GM12801 (cell line): ENCODE results near the gene NRP1.

Experiments
- CTCF ChIP-seq: IDR thresholded peaks from one replicate; pipeline ENCODE4 v1.5.1; 2011; ENCODE audit warnings: control low read depth; ENCODE audit not compliant: insufficient read length; ENCODE audit errors: extremely low read depth

NRP1 gene

DNA sequence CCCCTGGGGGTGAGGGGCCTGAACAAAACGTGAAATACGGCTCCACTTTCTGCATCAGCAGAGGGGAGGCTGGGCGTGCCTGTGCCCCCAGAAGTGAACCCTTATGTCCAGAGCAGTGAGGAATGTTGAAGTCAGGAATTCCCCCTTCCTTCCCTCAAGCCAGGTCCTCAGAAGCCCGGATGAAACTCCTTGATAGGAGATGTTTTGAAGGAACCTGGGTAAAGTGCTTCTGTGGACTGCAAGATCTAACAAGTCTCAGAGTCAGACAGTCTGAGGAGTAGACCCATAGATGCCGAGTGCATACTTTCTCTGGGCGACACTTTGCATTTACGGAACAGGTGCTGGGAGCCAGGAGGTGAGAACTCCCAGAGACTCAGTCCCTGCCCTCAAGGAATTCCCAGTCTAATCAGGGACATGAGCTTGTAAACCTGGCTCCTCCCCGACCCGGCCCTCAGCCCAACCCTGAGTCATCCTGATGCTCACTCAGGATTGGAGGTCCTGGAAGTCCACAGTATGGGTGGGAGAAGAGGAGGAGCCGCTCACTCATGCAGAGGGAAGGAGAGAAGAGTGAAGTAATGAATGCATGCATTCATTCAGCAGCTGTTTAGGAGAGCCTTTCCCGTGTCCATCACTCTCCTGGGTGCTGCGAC is 197.0 kb downstream of the NRP1 start:
- no peak for TF ChIP-seq CTCF

GRCh38 chr10:33136781-33137180 is 197.7 kb downstream of the NRP1 start:
- TF ChIP-seq CTCF: no peak

GRCh38 chr10:33136271-33136670 is 198.2 kb downstream of the NRP1 start:
- no peak for TF ChIP-seq CTCF

DNA sequence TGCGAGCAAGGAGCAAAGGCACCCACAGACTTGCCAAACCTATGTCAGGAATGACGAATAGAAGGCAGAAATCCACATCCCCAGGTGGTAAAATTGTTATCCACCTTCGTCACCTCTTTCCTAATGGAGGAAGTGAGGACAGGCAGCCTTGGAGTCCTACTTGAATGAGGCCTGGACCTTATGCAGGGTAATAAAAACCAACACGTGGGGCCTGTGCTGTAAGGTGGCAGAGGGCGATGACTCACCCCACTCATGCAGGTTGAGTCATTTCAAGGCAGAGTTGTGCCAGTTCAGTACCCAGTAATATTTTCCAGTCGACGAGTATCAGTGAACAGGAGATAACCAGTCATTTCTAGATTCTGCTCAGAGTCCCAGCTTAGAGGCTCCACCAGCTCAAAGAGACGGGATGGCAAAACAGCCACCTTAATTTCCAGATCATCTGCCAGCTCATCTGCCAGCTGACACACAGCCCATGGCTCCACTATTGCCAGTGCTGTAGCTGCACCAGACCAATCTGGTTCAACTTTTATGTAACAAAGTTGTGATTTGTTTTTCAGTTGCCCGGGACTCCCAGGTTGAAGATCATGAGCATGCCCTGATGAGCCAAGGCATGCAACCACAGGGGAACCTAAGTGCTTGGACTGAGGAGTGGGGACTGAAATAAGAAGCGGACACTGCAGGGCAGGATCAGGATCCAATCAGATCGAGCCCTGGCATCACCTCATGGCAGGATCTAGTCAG is 200.3 kb downstream of the NRP1 start:
- no peak for TF ChIP-seq CTCF

- TF ChIP-seq CTCF: no peak
Measured at GRCh38 chr10:33133557-33133956, 200.9 kb downstream of the NRP1 start.

DNA sequence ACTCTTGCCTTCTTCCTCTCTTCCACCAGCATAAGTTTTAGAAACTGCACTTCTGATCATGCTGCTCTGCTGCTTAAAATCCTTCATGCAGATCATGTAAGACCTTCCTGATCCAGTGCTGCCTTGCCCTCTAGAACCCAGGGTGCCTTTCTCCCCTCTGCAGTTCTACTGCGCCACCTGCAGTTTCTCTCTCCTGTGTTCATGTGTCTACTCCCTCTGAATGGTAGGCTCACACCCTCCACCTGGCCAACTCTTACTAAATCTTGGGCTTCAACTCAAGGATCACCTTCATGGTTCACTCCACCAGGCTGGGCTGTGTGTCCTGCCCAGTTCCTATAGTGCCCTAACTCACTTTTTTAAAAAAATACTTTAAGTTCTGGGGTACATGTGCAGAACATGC is 201.8 kb downstream of the NRP1 start:
- TF ChIP-seq CTCF: no peak

- TF ChIP-seq CTCF: no peak
Measured at GRCh38 chr10:33129996-33130386, 204.5 kb downstream of the NRP1 start.
